Measurements from ENCODE around the gene KAT7.

- no peak for TF ChIP-seq YY1 (IDR thresholded peaks at IDR 0.05; ENCODE audit: extremely low read depth, insufficient replicate concordance, low read depth, low read length)
- TF ChIP-seq ZNF274 (IDR thresholded peaks at IDR 0.05; ENCODE audit: low read depth, low read length) = no peak
- no peak for TF ChIP-seq CTCF (IDR thresholded peaks at IDR 0.05 in 2 of 3, conservative IDR thresholded peaks at IDR 0.05 in 1 of 3; ENCODE audit: borderline replicate concordance in 1 of 3, insufficient read depth in 1 of 3, low read depth in 2 of 3, low read length in 2 of 3)
- TF ChIP-seq EZH2 (IDR thresholded peaks at IDR 0.05) = no peak
Measured at GRCh38 chr17:49835472-49835871, 47.0 kb downstream of the KAT7 start.

Measured in HCT116 (cell line).